GM12891 (cell line): ENCODE results near the gene CARM1.

Source experiments
- DNase-seq: peaks from one replicate; pipeline ENCODE4 v3.0.0; 2011; ENCODE audit warnings: low spot score; ENCODE audit not compliant: insufficient read length
- FAIRE-seq: peaks from 2 replicates; lab custom pipeline; 2011; peaks lifted over from hg19 to GRCh38; lab: Jason Lieb, UNC
- PAX5 ChIP-seq: IDR thresholded peaks from 2 replicates; pipeline ENCODE4 v1.6.1; 2011; ENCODE audit warnings: low read length, moderate library complexity, mild to moderate bottlenecking; ENCODE audit not compliant: insufficient read depth, severe bottlenecking
- POLR2A ChIP-seq: IDR thresholded peaks from 2 replicates; pipeline ENCODE4 v1.6.1; 2011; ENCODE audit warnings: low read depth, low read length, control low read depth
- POLR2AphosphoS5 ChIP-seq: IDR thresholded peaks from 2 replicates; pipeline ENCODE4 v1.6.1; 2011; ENCODE audit warnings: low read depth, low read length, control low read depth
- POU2F2 ChIP-seq: IDR thresholded peaks from 2 replicates; pipeline ENCODE4 v1.6.1; 2011; ENCODE audit warnings: low read depth, mild to moderate bottlenecking, control low read depth, low read length, moderate library complexity
- SPI1 ChIP-seq: IDR thresholded peaks from 2 replicates; pipeline ENCODE4 v1.6.1; 2011; ENCODE audit warnings: low read depth, low read length, control low read depth
- TAF1 ChIP-seq: IDR thresholded peaks from 2 replicates; pipeline ENCODE4 v1.6.1; 2011; ENCODE audit warnings: low read depth, low read length, control low read depth

The CARM1 gene

GRCh38 chr19:10961073-10961860 lies 89.9 kb downstream of the CARM1 start:
- FAIRE-seq = no peak
- no peak for TF ChIP-seq POLR2AphosphoS5
- TF ChIP-seq PAX5 = no peak
- no peak; the same call in 1 of the 2 replicates for TF ChIP-seq TAF1
- no peak for TF ChIP-seq POU2F2
- TF ChIP-seq SPI1 = no peak
- TF ChIP-seq POLR2A = no peak
- DNase-seq = no peak

DNA sequence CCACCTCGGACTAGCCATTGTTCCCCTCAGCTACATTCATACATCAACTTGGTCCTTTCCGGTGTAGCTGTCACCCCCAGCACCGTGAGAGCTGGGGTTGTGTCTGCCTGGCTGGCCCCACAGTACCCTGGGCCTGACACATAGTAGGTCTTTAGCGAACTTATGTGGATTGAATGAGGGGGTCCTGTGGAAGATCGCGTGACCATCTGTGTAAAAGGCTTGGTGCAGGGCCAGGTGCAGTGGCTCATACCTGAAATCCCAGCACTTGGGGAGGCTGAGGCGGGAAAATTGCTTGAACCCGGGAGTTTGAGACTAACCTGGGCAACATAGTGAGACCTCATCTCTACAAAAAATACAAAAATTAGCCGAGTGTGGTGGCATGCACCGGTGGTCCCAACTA lies 91.5 kb downstream of the CARM1 start:
- FAIRE-seq = no peak
- no peak for DNase-seq

GRCh38 chr19:10963865-10964264 lies 92.5 kb downstream of the CARM1 start:
- DNase-seq (no peak), FAIRE-seq (no peak)
- TF ChIP-seq POLR2AphosphoS5 = no peak
- TF ChIP-seq POU2F2 = no peak
- TF ChIP-seq TAF1 = no peak
- no peak for TF ChIP-seq SPI1
- TF ChIP-seq PAX5 = no peak
- no peak for TF ChIP-seq POLR2A

More for the DNA sequence above, 91.5 kb downstream of the CARM1 start:
- TF ChIP-seq SPI1 (no peak), POLR2A (no peak), POU2F2 (no peak), PAX5 (no peak), POLR2AphosphoS5 (no peak), TAF1 (no peak)

DNA sequence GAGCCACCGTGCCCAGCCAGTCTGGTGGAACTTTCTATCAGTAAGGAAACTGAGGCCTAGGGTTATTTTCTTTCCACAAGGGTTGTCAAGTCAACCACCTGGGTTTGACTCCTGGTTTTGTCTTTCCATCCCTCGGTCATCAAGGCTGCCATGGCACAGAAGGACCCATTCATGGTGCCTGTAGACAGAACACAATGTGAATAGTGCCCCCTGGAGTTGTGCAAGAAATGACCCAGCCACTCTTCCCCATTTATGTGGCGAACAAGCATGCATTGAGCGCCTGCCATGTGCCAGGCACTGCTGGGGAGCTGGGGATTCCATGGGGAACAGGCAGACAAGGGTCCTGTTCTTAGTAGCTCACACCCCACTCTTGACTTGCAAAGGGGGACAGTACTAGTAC lies 93.5 kb downstream of the CARM1 start:
- no peak for TF ChIP-seq POLR2AphosphoS5
- TF ChIP-seq PAX5 = no peak
- no peak for TF ChIP-seq SPI1
- TF ChIP-seq TAF1 = no peak
- no peak for TF ChIP-seq POLR2A
- TF ChIP-seq POU2F2 = no peak
- FAIRE-seq (no peak), DNase-seq (no peak)

DNA sequence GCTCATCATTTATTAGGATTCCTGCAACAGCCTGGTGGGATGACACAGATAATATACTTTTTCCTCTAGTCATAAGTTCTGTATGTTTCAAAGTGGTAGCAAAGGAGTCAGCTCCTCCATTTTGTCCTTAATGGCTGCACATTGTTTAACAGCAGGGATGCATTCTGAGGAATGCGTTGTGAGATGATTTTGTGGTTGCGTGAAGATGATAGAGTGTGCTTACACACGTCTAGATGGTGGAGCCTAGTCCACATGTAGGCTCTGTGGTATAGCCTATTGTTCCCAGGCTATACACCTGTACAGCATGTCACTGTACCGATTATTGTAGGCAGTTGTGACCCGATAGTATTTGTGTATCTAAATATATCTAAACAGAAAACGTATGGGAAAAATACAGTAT lies 94.0 kb downstream of the CARM1 start:
- DNase-seq (no peak), FAIRE-seq (no peak)
- no peak for TF ChIP-seq TAF1
- TF ChIP-seq PAX5 = no peak
- TF ChIP-seq POLR2A = no peak
- no peak for TF ChIP-seq POU2F2
- TF ChIP-seq SPI1 = no peak
- no peak for TF ChIP-seq POLR2AphosphoS5

- TF ChIP-seq POLR2A (no peak), PAX5 (no peak), SPI1 (no peak)
- no peak for FAIRE-seq
Measured at GRCh38 chr19:10966809-10967208, 95.5 kb downstream of the CARM1 start.

DNA sequence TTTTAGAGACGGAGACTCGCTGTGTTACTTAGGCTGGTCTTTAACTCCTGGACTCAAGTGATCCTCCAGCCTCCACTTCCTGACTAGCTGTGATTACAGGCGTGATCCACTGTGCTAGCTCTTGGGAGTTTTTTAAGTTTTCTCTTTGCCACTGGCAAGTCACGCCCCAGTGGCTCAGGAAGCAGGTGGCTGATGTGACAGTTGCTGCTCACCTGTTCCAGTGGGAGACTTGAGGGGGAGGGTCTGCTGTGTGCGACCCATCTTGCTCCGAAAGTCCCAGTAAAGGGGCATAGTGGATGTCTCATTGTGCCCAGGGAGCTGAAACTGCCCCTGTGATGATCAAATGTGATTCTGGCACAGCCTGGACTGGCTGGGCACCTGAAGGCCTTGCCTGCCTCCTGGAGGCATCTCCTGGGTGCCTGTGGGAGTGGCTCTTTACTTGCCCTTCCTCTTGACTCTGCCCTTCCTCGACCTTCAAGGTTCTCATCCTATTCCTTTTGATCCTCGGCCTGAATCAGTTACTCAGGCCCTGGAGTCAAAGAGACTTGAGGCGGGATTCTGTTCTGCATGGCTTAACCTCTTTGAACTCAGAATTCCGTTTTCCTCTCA lies 97.3 kb downstream of the CARM1 start:
- FAIRE-seq (peak; percentile 81), DNase-seq (no peak)
- TF ChIP-seq PAX5 (peak; percentile 87), POLR2AphosphoS5 (no peak), POU2F2 (no peak), TAF1 (no peak), POLR2A (no peak)

More at GRCh38 chr19:10966809-10967208, 95.5 kb downstream of the CARM1 start:
- DNase-seq = no peak

DNA sequence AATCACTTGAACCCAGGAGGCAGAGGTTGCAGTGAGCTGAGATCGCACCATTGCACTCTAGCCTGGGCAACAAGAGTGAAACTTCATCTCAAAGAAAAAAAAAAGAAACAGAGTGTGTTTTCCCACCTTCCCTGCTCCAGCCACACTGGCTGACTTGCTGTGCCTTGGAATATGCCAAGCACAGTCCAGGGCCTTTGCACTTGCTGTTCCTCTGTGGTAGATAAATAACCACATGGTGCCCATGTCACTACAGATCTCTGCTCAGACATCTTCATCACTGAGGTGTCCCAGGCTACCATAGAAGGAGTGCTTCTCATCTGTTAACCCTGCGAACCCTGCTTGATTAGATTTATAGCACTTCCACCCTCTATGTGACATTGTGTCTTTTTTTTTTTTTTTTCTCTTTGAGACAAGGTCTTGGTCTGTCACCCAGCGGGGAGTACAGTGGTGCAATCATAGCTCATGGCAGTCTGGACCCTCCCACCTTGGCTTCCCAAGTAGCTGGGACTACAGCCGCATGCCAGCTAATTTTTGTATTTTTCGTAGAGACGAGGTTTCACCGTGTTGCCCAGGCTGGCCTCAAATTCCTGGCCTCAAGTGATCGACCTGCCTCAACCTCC lies 99.9 kb downstream of the CARM1 start:
- FAIRE-seq (no peak), DNase-seq (no peak)
- no peak for TF ChIP-seq TAF1
- TF ChIP-seq PAX5 = no peak
- no peak for TF ChIP-seq POLR2A
- TF ChIP-seq SPI1 = no peak
- no peak for TF ChIP-seq POU2F2
- no peak for TF ChIP-seq POLR2AphosphoS5
